Stimulated activated CD4-positive, alpha-beta T cell treated with anti-CD3 and anti-CD28 coated beads, Interleukin-2, amount 100 ng/mL, for 48 hours (primary cell): Measurements from ENCODE around the gene DPYD.

Experiments used
- DNase-seq, 2 donors: peaks; one replicate each; pipeline ENCODE4 v3.0.0-alpha.2; 2020

DPYD gene

GRCh38 chr1:97906567-97907241 lies 14.1 kb downstream of the DPYD start:
- DNase-seq: no peak

- DNase-seq: no peak
These were observed 15.5 kb downstream of the DPYD start for GRCh38 chr1:97905141-97905940.

GRCh38 chr1:97904534-97904933 lies 16.3 kb downstream of the DPYD start:
- DNase-seq: no peak

- no peak for DNase-seq
These were observed 17.2 kb downstream of the DPYD start for GRCh38 chr1:97903626-97904025.

GRCh38 chr1:97902067-97902466 lies 18.8 kb downstream of the DPYD start:
- no peak for DNase-seq

- no peak for DNase-seq
These were observed 19.7 kb downstream of the DPYD start for GRCh38 chr1:97901017-97901658.

- DNase-seq: no peak
These were observed 21.9 kb downstream of the DPYD start for GRCh38 chr1:97898948-97899347.

- DNase-seq: no peak
These were observed 25.6 kb downstream of the DPYD start for GRCh38 chr1:97895278-97895677.

- no peak for DNase-seq
These were observed 27.0 kb downstream of the DPYD start for GRCh38 chr1:97893844-97894243.

GRCh38 chr1:97886199-97886598 lies 34.6 kb downstream of the DPYD start:
- DNase-seq: no peak

- DNase-seq: no peak
These were observed 37.0 kb downstream of the DPYD start for GRCh38 chr1:97883823-97884222.

- DNase-seq: no peak
These were observed 43.5 kb downstream of the DPYD start for GRCh38 chr1:97877307-97877706.

- DNase-seq: no peak
These were observed 44.8 kb downstream of the DPYD start for GRCh38 chr1:97875996-97876395.

GRCh38 chr1:97870589-97870988 lies 50.2 kb downstream of the DPYD start:
- DNase-seq: no peak

- DNase-seq: no peak
These were observed 51.4 kb downstream of the DPYD start for GRCh38 chr1:97869441-97869840.

- no peak for DNase-seq
These were observed 53.7 kb downstream of the DPYD start for GRCh38 chr1:97867127-97867526.

- DNase-seq: no peak
These were observed 56.2 kb downstream of the DPYD start for GRCh38 chr1:97864615-97865014.

- DNase-seq: no peak
These were observed 67.6 kb downstream of the DPYD start for GRCh38 chr1:97853221-97853620.

- DNase-seq: no peak
These were observed 71.2 kb downstream of the DPYD start for GRCh38 chr1:97849345-97850340.

- DNase-seq: no peak
These were observed 75.0 kb downstream of the DPYD start for GRCh38 chr1:97845805-97846204.

GRCh38 chr1:97844552-97845089 lies 76.2 kb downstream of the DPYD start:
- DNase-seq: no peak

GRCh38 chr1:97841338-97841737 lies 79.5 kb downstream of the DPYD start:
- DNase-seq: no peak
